Spleen (tissue), 11 donors: Measurements from ENCODE around the gene CHD9NB. TPM values are rescaled to one million over a fixed set of nuclear protein-coding genes. Genes with fewer than 3 reads are reported as not detected.

Source experiments
- DNase-seq: peaks from one replicate; pipeline ENCODE4 v3.0.0-alpha.2; 2020
- H3K27ac ChIP-seq, 8 donors: fragments of 200-600 bp; sonication (generic) in 7 of 8; 1 replicate in 4 of 8; 2 replicates in 4 of 8; pipeline versions ENCODE4 v1.5.0 to v1.8.0; 2016 to 2021; ENCODE audit warnings: inconsistent platforms in 4 of 8, mild to moderate bottlenecking in 4 of 8, moderate library complexity in 1 of 8
- H3K27me3 ChIP-seq, 7 donors: fragments of 200-600 bp; sonication (generic) in 6 of 7; replicated peaks in 1 of 7; 1 replicate in 4 of 7; 2 replicates in 3 of 7; pipeline versions ENCODE4 v1.5.0 to v1.8.0; 2016 to 2021; ENCODE audit warnings: inconsistent platforms in 3 of 7, mild to moderate bottlenecking in 1 of 7
- H3K36me3 ChIP-seq, 6 donors: fragments of 200-600 bp; sonication (generic) in 5 of 6; 1 replicate in 4 of 6; 2 replicates in 2 of 6; pipeline versions ENCODE4 v1.5.0 to v1.8.0; 2016 to 2021; ENCODE audit warnings: inconsistent platforms in 2 of 6
- H3K4me1 ChIP-seq, 6 donors: fragments of 200-600 bp; sonication (generic) in 5 of 6; 1 replicate in 3 of 6; 2 replicates in 3 of 6; pipeline versions ENCODE4 v1.5.0 to v1.8.0; 2016 to 2021; ENCODE audit warnings: inconsistent platforms in 3 of 6
- H3K4me3 ChIP-seq, 8 donors: fragments of 200-600 bp; sonication (generic) in 7 of 8; 1 replicate in 4 of 8; 2 replicates in 4 of 8; pipeline versions ENCODE4 v1.5.0 to v1.8.0; 2016 to 2021; ENCODE audit warnings: inconsistent platforms in 4 of 8, mild to moderate bottlenecking in 4 of 8, moderate library complexity in 2 of 8
- H3K9me3 ChIP-seq, 8 donors: fragments of 200-600 bp; sonication (generic) in 7 of 8; 1 replicate in 4 of 8; 2 replicates in 4 of 8; pipeline versions ENCODE4 v1.5.0 to v1.8.0; 2016 to 2021; ENCODE audit warnings: inconsistent platforms in 4 of 8
- POLR2A ChIP-seq, 3 donors: fragments of 450-650 bp; IDR thresholded peaks; one replicate each; pipeline ENCODE4 v1.5.1; 2017; ENCODE audit warnings: antibody characterized with exemption in 3 of 3, mild to moderate bottlenecking in 1 of 3
- POLR2AphosphoS5 ChIP-seq, 3 donors: sonication (generic); formaldehyde crosslinking; IDR thresholded peaks; one replicate each; pipeline ENCODE4 v1.5.1; 2017; ENCODE audit warnings: antibody characterized with exemption in 3 of 3
- WGBS, 5 donors: extraction: QIAGEN DNeasy Blood & Tissue Kit in 3 of 5; methylation state at CpG; one replicate each; pipeline versions ENCODE4 v1.1.5 to v1.1.7; 2013 to 2018; 5-methylcytosine and 5-hydroxymethylcytosine counted together
- intact Hi-C: fragments of 100-400 bp; cut with DNase I; formaldehyde crosslinking; loops from one replicate; pipeline ENCODE4 v1.15.0; 2023; ENCODE audit warnings: low total_unique reads
- polyA plus RNA-seq, 3 donors: library from polyadenylated mRNA; stranded (reverse); fragments of 200-250 nt; gene quantifications; one replicate each; pipeline ENCODE4 v1.2.1, GENCODE V29; 2013
- total RNA-seq, 7 donors: library from RNA; depleted of rRNA in 3 of 7; stranded (reverse); fragments of >200 nt in 3 of 7; fragmentation: NEBNext Ultra II Directional in 4 of 7; extraction: Animal tissue kit (Norgen Biotek cat#: 25700) in 4 of 7; gene quantifications; one replicate each; pipeline versions ENCODE4 v1.1.0 to v1.2.1, GENCODE V29; 2016 to 2021
- TF ChIP-seq, protein P1 (sequence below), 11 experiments: fragments of 200-600 bp in 7 of 11; fragments of 450-650 bp in 4 of 11; sonication (generic) in 4 of 11; IDR thresholded peaks in 8 of 11; conservative IDR thresholded peaks in 3 of 11; 1 replicate in 7 of 11; 2 replicates in 4 of 11; pipeline versions ENCODE4 v1.4.0 to v1.8.0; 2016 to 2021; ENCODE audit warnings: antibody characterized with exemption in 11 of 11, inconsistent platforms in 4 of 11, mild to moderate bottlenecking in 1 of 11
- donor health status: healthy with polysubstance abuse.
- donor health status: DM: no; HTN: no; CAD: no; lungs with moderate emphysema.
- donor health status: DM: no; HTN: no; CAD: no.
- donor health status: Bipolar disorder and iron deficiency.
- donor health status: healthy.
- donor health status: DM: no; HTN: no; CAD: no.
- donor health status: DM: yes; HTN: yes; CAD: no.

Gene CHD9NB
- total and polyA plus RNA-seq, 10 donors: 0.10 to 0.27 TPM; not detected in 8

DNA sequence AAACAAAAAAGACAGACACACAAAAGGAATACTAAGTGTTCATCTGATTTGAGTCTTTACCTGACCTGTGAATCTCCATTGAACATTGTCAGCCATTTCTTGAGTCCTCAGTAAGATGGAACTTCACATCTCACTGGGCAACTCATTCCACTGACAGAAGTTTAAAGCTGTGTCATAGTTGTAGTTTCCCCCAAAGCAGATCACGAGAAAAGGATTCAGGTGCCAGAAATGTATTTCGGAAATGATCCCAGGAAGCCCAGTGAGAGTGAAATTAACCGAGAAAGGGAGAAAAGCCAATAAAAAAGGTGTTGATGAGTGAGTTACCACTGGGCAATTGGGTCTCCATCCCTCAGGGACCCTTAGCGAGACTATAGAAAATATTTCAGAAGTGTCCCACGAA lies 8.6 kb upstream of the CHD9NB start:
- H3K9me3 ChIP-seq: no peaks in the 10 kb centered on the region
- H3K4me3 ChIP-seq: peak overlapping the region in 2 of 8 donors; percentile 9 to 44
- DNase-seq: no peak
- no peaks in the 10 kb centered on the region for H3K27me3 ChIP-seq
- H3K36me3 ChIP-seq: no peaks in the 10 kb centered on the region
- WGBS, 5 donors: 77 to 92% (median 80%) methylated on average over 5 of the region's 5 CpGs
- H3K27ac ChIP-seq: peak overlapping the region in 6 of 8 donors; percentile 26 to 79 (median 64)
- peaks cover 37 to 100% (median 85%) of the 10 kb centered on the region in 6 donors for H3K4me1 ChIP-seq
- intact Hi-C loops: no loop called here
- TF ChIP-seq POLR2AphosphoS5 (IDR thresholded peaks at IDR 0.05) (no peak), POLR2A (IDR thresholded peaks at IDR 0.05) (no peak)
- TF ChIP-seq, protein P1, sequence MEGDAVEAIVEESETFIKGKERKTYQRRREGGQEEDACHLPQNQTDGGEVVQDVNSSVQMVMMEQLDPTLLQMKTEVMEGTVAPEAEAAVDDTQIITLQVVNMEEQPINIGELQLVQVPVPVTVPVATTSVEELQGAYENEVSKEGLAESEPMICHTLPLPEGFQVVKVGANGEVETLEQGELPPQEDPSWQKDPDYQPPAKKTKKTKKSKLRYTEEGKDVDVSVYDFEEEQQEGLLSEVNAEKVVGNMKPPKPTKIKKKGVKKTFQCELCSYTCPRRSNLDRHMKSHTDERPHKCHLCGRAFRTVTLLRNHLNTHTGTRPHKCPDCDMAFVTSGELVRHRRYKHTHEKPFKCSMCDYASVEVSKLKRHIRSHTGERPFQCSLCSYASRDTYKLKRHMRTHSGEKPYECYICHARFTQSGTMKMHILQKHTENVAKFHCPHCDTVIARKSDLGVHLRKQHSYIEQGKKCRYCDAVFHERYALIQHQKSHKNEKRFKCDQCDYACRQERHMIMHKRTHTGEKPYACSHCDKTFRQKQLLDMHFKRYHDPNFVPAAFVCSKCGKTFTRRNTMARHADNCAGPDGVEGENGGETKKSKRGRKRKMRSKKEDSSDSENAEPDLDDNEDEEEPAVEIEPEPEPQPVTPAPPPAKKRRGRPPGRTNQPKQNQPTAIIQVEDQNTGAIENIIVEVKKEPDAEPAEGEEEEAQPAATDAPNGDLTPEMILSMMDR (IDR thresholded peaks at IDR 0.05 in 8 of 11, conservative IDR thresholded peaks at IDR 0.05 in 3 of 11): no peak

DNA sequence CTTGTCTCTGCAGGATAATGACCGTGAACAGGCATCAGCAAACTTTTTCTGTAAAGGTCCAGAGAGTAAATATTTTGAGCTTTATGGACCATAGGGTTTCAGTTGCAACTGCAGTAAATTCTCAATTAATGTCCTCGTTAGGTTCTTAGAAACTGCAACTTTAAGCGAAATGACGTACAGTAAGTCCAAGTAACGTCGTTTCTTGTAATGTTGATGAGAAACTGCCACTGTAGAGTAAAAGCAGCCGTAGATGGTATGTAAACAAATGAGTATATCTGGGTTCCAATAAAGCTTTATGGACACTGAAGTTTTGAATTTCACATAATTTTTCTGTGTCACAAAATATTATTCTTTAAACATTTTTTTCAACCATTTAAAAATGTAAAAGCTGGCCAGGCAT lies 7.0 kb upstream of the CHD9NB start:
- no peak for DNase-seq
- Histone ChIP-seq H3K4me3 (no peak overlapping the region), H3K27ac (peak overlapping the region in 3 of 8 donors; percentile 56 to 79 (median 60)), H3K36me3 (no peaks in the 10 kb centered on the region), H3K27me3 (no peaks in the 10 kb centered on the region), H3K9me3 (no peaks in the 10 kb centered on the region), H3K4me1 (peaks cover 38 to 100% (median 82%) of the 10 kb centered on the region in 6 donors)
- intact Hi-C loops: loop anchor here (10.0 kb wide), 4 partner anchors 75 to 225 kb away; no protein-coding TSS in a partner anchor
- WGBS, 5 donors: 83 to 96% (median 93%) methylated on average over 7 of the region's 7 CpGs
- TF ChIP-seq POLR2AphosphoS5 (IDR thresholded peaks at IDR 0.05): no peak
- TF ChIP-seq POLR2A (IDR thresholded peaks at IDR 0.05): no peak
- TF ChIP-seq, protein P1 (IDR thresholded peaks at IDR 0.05 in 8 of 11, conservative IDR thresholded peaks at IDR 0.05 in 3 of 11): no peak

DNA sequence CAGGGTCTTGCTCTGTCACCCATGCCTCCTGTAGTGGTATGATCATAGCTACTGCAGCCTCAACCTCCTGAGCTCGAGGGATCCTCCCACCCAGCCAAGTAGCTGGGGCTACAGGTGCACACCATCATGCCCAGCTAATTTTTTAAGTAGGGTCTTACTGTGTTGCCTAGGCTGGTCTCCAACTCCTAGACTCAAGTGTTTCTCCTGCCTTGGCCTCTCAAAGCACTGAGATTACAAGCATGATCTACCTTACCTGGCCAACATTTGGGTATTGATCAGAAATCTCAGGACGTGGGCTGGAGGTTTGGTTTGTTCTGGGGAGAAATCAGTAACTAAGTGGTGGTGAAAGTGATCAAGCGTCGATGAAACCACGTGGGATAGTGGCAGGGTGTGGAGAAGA lies 6.2 kb upstream of the CHD9NB start:
- Histone ChIP-seq H3K27ac (peak overlapping the region in 3 of 8 donors; percentile 39 to 90 (median 54)), H3K4me1 (peaks cover 37 to 100% (median 81%) of the 10 kb centered on the region in 6 donors), H3K27me3 (no peaks in the 10 kb centered on the region), H3K9me3 (no peaks in the 10 kb centered on the region), H3K4me3 (no peak overlapping the region), H3K36me3 (no peaks in the 10 kb centered on the region)
- intact Hi-C loops: loop anchor here (10.0 kb wide), 4 partner anchors 76 to 226 kb away; no protein-coding TSS in a partner anchor
- 75 to 83% (median 78%) methylated on average over 5 of the region's 5 CpGs for WGBS, 5 donors
- no peak for DNase-seq
- TF ChIP-seq POLR2A (IDR thresholded peaks at IDR 0.05): no peak
- TF ChIP-seq POLR2AphosphoS5 (IDR thresholded peaks at IDR 0.05): no peak
- TF ChIP-seq, protein P1 (IDR thresholded peaks at IDR 0.05 in 8 of 11, conservative IDR thresholded peaks at IDR 0.05 in 3 of 11): no peak

DNA sequence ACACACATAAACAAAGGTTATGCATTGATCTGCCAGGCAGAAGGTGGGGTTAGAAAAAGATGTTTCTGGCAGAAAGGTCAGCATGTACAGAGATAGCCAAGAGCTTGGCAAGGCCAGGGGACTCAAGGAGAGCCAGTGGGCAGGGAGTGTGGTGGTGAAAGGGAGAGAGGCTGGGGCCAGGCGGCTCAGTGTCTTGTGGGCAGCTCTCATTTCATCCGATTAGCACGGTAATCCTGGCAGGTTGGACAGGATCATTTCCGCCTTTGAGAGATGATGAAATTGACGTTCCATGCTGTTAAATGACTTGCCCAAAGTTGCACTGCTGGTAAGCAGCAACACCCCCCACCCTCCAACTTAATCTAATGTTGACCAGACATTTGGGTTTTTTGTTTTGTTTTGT lies 5.7 kb upstream of the CHD9NB start:
- TF ChIP-seq, protein P1 (IDR thresholded peaks at IDR 0.05 in 8 of 11, conservative IDR thresholded peaks at IDR 0.05 in 3 of 11): no peak
- TF ChIP-seq POLR2AphosphoS5 (IDR thresholded peaks at IDR 0.05) (no peak), POLR2A (IDR thresholded peaks at IDR 0.05) (no peak)
- 65 to 88% (median 75%) methylated on average over 5 of the region's 5 CpGs for WGBS, 5 donors
- peaks cover 35 to 96% (median 79%) of the 10 kb centered on the region in 6 donors for H3K4me1 ChIP-seq
- no peaks in the 10 kb centered on the region for H3K9me3 ChIP-seq
- no peak overlapping the region for H3K4me3 ChIP-seq
- H3K27ac ChIP-seq: peak overlapping the region in 3 of 8 donors; percentile 39 to 90 (median 54)
- intact Hi-C loops: loop anchor here (10.0 kb wide), 4 partner anchors 76 to 226 kb away; no protein-coding TSS in a partner anchor
- no peak for DNase-seq
- H3K36me3 ChIP-seq: no peaks in the 10 kb centered on the region
- no peaks in the 10 kb centered on the region for H3K27me3 ChIP-seq
